ENCODE data around the gene RNU1-3. TPM values are rescaled to one million over a fixed set of nuclear protein-coding genes. Genes with fewer than 3 reads are reported as not detected.
"Not testable (repeated sequence)": the region's sequence is repeated elsewhere in the genome, so short reads cannot be mapped to it uniquely, and the experiment has no call there.

The RNU1-3 gene
- total and polyA plus RNA-seq, 2 donors (not counting 1 experiment from before 2014, with no cell fraction given) = 3,997 TPM; not detected in 1

GRCh38 chr1:16641159-16641975 lies 25.4 kb downstream of the RNU1-3 start:
- H3K4me2 ChIP-seq (ENCODE audit: extremely low read depth, insufficient read depth, low read length); H3K36me3 ChIP-seq (ENCODE audit: control insufficient read depth, insufficient read depth, low read length); H3K9me3 ChIP-seq (ENCODE audit: control insufficient read depth, insufficient read depth, low read depth, low read length); DNase-seq (ENCODE audit: low read depth in 2 of 2); H2AFZ ChIP-seq (ENCODE audit: low read length); H3K27me3 ChIP-seq (ENCODE audit: control insufficient read depth, insufficient read depth, low read length); H4K20me1 ChIP-seq (ENCODE audit: control insufficient read depth, extremely low read depth, insufficient read depth, low read length); H3K27ac ChIP-seq (ENCODE audit: insufficient read depth, low read length); H3K9ac ChIP-seq (ENCODE audit: insufficient read depth, low read length); H3K4me1 ChIP-seq (ENCODE audit: control insufficient read depth, extremely low read depth, insufficient read depth, low read length); H3K4me3 ChIP-seq (replicated peaks in 1 of 4; ENCODE audit: control extremely low read depth in 1 of 4, insufficient read depth in 1 of 4, low read depth in 3 of 4, low read length in 4 of 4): not testable (repeated sequence)
- H3K79me2 ChIP-seq (ENCODE audit: control insufficient read depth, insufficient read depth, low read length) = peaks cover 27% of the 10 kb centered on the region

- not testable (repeated sequence) for H3K4me2 ChIP-seq (ENCODE audit: extremely low read depth, insufficient read depth, low read length); H3K4me3 ChIP-seq (replicated peaks in 1 of 4; ENCODE audit: control extremely low read depth in 1 of 4, insufficient read depth in 1 of 4, low read depth in 3 of 4, low read length in 4 of 4); H3K36me3 ChIP-seq (ENCODE audit: control insufficient read depth, insufficient read depth, low read length); DNase-seq (ENCODE audit: low read depth in 2 of 2); H3K27ac ChIP-seq (ENCODE audit: insufficient read depth, low read length); H4K20me1 ChIP-seq (ENCODE audit: control insufficient read depth, extremely low read depth, insufficient read depth, low read length); H3K9me3 ChIP-seq (ENCODE audit: control insufficient read depth, insufficient read depth, low read depth, low read length); H2AFZ ChIP-seq (ENCODE audit: low read length); H3K4me1 ChIP-seq (ENCODE audit: control insufficient read depth, extremely low read depth, insufficient read depth, low read length); H3K27me3 ChIP-seq (ENCODE audit: control insufficient read depth, insufficient read depth, low read length); H3K9ac ChIP-seq (ENCODE audit: insufficient read depth, low read length)
- H3K79me2 ChIP-seq (ENCODE audit: control insufficient read depth, insufficient read depth, low read length) = peaks cover 27% of the 10 kb centered on the region
Observed at GRCh38 chr1:16639091-16640031, 27.4 kb downstream of the RNU1-3 start.

GRCh38 chr1:16637941-16638778 lies 28.6 kb downstream of the RNU1-3 start:
- not testable (repeated sequence) for H3K9ac ChIP-seq (ENCODE audit: insufficient read depth, low read length); H4K20me1 ChIP-seq (ENCODE audit: control insufficient read depth, extremely low read depth, insufficient read depth, low read length); H3K4me1 ChIP-seq (ENCODE audit: control insufficient read depth, extremely low read depth, insufficient read depth, low read length); DNase-seq (ENCODE audit: low read depth in 2 of 2); H3K4me2 ChIP-seq (ENCODE audit: extremely low read depth, insufficient read depth, low read length); H3K4me3 ChIP-seq (replicated peaks in 1 of 4; ENCODE audit: control extremely low read depth in 1 of 4, insufficient read depth in 1 of 4, low read depth in 3 of 4, low read length in 4 of 4); H2AFZ ChIP-seq (ENCODE audit: low read length); H3K27me3 ChIP-seq (ENCODE audit: control insufficient read depth, insufficient read depth, low read length); H3K36me3 ChIP-seq (ENCODE audit: control insufficient read depth, insufficient read depth, low read length); H3K9me3 ChIP-seq (ENCODE audit: control insufficient read depth, insufficient read depth, low read depth, low read length); H3K27ac ChIP-seq (ENCODE audit: insufficient read depth, low read length)
- H3K79me2 ChIP-seq (ENCODE audit: control insufficient read depth, insufficient read depth, low read length) = peaks cover 17% of the 10 kb centered on the region

GRCh38 chr1:16636551-16637195 lies 30.1 kb downstream of the RNU1-3 start:
- Histone ChIP-seq H3K36me3 (ENCODE audit: control insufficient read depth, insufficient read depth, low read length) (peaks cover 12% of the 10 kb centered on the region), H3K79me2 (ENCODE audit: control insufficient read depth, insufficient read depth, low read length) (peaks cover 11% of the 10 kb centered on the region)
- not testable (repeated sequence) for H3K4me3 ChIP-seq (replicated peaks in 1 of 4; ENCODE audit: control extremely low read depth in 1 of 4, insufficient read depth in 1 of 4, low read depth in 3 of 4, low read length in 4 of 4); H3K27me3 ChIP-seq (ENCODE audit: control insufficient read depth, insufficient read depth, low read length); H2AFZ ChIP-seq (ENCODE audit: low read length); H3K4me2 ChIP-seq (ENCODE audit: extremely low read depth, insufficient read depth, low read length); DNase-seq (ENCODE audit: low read depth in 2 of 2); H3K9me3 ChIP-seq (ENCODE audit: control insufficient read depth, insufficient read depth, low read depth, low read length); H3K9ac ChIP-seq (ENCODE audit: insufficient read depth, low read length); H3K27ac ChIP-seq (ENCODE audit: insufficient read depth, low read length); H3K4me1 ChIP-seq (ENCODE audit: control insufficient read depth, extremely low read depth, insufficient read depth, low read length); H4K20me1 ChIP-seq (ENCODE audit: control insufficient read depth, extremely low read depth, insufficient read depth, low read length)

GRCh38 chr1:16635959-16636358 lies 30.8 kb downstream of the RNU1-3 start:
- not testable (repeated sequence) for H3K27ac ChIP-seq (ENCODE audit: insufficient read depth, low read length); H3K4me1 ChIP-seq (ENCODE audit: control insufficient read depth, extremely low read depth, insufficient read depth, low read length); H3K79me2 ChIP-seq (ENCODE audit: control insufficient read depth, insufficient read depth, low read length); H3K4me2 ChIP-seq (ENCODE audit: extremely low read depth, insufficient read depth, low read length); H3K27me3 ChIP-seq (ENCODE audit: control insufficient read depth, insufficient read depth, low read length); DNase-seq (ENCODE audit: low read depth in 2 of 2); H4K20me1 ChIP-seq (ENCODE audit: control insufficient read depth, extremely low read depth, insufficient read depth, low read length); H2AFZ ChIP-seq (ENCODE audit: low read length); H3K9me3 ChIP-seq (ENCODE audit: control insufficient read depth, insufficient read depth, low read depth, low read length); H3K9ac ChIP-seq (ENCODE audit: insufficient read depth, low read length); H3K4me3 ChIP-seq (replicated peaks in 1 of 4; ENCODE audit: control extremely low read depth in 1 of 4, insufficient read depth in 1 of 4, low read depth in 3 of 4, low read length in 4 of 4)
- peaks cover 12% of the 10 kb centered on the region for H3K36me3 ChIP-seq (ENCODE audit: control insufficient read depth, insufficient read depth, low read length)
